ENCODE data around the gene CROCC.
"Not testable (repeated sequence)": the region's sequence is repeated elsewhere in the genome, so short reads cannot be mapped to it uniquely, and the experiment has no call there.

Gene CROCC

DNA sequence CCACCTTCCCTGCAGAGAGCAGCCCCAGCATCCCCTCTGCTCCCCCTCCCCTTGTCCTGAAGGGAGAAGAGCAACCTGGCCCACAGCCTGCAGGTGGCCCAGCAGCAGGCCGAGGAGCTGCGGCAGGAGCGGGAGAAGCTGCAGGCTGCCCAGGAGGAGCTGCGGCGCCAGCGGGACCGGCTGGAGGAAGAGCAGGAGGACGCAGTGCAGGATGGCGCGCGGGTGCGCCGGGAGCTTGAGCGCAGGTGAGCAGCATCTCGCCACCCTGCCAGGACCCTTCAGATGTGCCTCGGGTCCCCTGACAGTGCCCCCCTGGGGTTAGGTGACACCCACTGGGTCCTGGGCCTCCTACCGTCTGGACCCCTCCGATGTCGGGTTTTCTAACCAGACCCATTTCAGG is 22.3 kb downstream of the CROCC start:
- Histone ChIP-seq H3K4me1 (ENCODE audit: control insufficient read depth, insufficient read depth, low read length) (no peaks in the 10 kb centered on the region), H3K27ac (ENCODE audit: low read depth, low read length) (no peak overlapping the region), H3K9ac (ENCODE audit: low read length) (no peak overlapping the region), H3K27me3 (ENCODE audit: control insufficient read depth, insufficient read depth, low read length) (no peaks in the 10 kb centered on the region), H3K4me3 (ENCODE audit: low read length) (no peak overlapping the region), H3K36me3 (ENCODE audit: control insufficient read depth, insufficient read depth, low read length) (peaks cover 2% of the 10 kb centered on the region)

DNA sequence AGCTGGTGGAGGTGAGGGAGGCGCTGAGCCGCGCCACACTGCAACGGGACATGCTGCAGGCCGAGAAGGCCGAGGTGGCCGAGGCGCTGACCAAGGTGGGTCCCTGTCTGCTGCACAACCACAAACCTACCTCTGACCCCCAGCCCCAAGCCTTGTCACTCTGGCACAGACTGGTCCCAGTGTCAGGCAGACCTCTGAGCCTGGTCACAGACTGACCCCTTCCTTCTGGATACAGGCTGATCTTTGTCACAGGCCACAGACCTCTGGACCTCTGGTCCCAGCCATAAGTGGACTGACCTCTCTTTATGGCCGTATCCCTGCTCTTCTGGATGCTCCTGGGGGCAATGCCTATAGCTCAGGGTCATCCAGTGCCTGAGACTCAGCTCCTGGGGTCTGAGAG is 23.8 kb downstream of the CROCC start:
- not testable (repeated sequence) for H3K4me3 ChIP-seq (ENCODE audit: low read length); H3K36me3 ChIP-seq (ENCODE audit: control insufficient read depth, insufficient read depth, low read length)

GRCh38 chr1:16946185-16946584 is 24.5 kb downstream of the CROCC start:
- not testable (repeated sequence) for H3K4me1 ChIP-seq (ENCODE audit: control insufficient read depth, insufficient read depth, low read length); H3K27ac ChIP-seq (ENCODE audit: low read depth, low read length); H3K36me3 ChIP-seq (ENCODE audit: control insufficient read depth, insufficient read depth, low read length); H3K9ac ChIP-seq (ENCODE audit: low read length); H3K4me3 ChIP-seq (ENCODE audit: low read length); H3K27me3 ChIP-seq (ENCODE audit: control insufficient read depth, insufficient read depth, low read length)

More for the DNA sequence above, 23.8 kb downstream of the CROCC start:
- H3K9ac ChIP-seq (ENCODE audit: low read length); H3K27me3 ChIP-seq (ENCODE audit: control insufficient read depth, insufficient read depth, low read length); H3K27ac ChIP-seq (ENCODE audit: low read depth, low read length); H3K4me1 ChIP-seq (ENCODE audit: control insufficient read depth, insufficient read depth, low read length): not testable (repeated sequence)

DNA sequence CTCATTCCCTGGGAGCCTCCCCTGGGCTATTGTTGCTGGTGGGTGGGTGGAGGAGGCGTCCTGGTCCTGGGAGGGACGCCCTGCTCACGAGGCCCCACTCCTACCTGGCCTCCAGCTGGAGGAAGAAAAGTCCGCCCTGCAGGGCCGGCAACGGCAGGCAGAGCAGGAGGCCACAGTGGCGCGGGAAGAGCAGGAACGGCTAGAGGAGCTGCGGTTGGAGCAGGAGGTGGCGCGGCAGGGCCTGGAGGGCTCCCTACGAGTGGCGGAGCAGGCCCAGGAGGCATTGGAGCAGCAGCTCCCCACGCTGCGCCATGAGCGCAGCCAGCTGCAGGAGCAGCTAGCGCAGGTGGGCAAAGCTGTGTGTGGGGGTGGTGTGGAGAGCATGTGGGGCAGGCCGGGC is 24.9 kb downstream of the CROCC start:
- Histone ChIP-seq H3K9ac (ENCODE audit: low read length) (no peak overlapping the region), H3K27ac (ENCODE audit: low read depth, low read length) (no peak overlapping the region), H3K27me3 (ENCODE audit: control insufficient read depth, insufficient read depth, low read length) (no peaks in the 10 kb centered on the region), H3K4me1 (ENCODE audit: control insufficient read depth, insufficient read depth, low read length) (no peaks in the 10 kb centered on the region), H3K36me3 (ENCODE audit: control insufficient read depth, insufficient read depth, low read length) (peaks cover 2% of the 10 kb centered on the region), H3K4me3 (ENCODE audit: low read length) (no peak overlapping the region)

DNA sequence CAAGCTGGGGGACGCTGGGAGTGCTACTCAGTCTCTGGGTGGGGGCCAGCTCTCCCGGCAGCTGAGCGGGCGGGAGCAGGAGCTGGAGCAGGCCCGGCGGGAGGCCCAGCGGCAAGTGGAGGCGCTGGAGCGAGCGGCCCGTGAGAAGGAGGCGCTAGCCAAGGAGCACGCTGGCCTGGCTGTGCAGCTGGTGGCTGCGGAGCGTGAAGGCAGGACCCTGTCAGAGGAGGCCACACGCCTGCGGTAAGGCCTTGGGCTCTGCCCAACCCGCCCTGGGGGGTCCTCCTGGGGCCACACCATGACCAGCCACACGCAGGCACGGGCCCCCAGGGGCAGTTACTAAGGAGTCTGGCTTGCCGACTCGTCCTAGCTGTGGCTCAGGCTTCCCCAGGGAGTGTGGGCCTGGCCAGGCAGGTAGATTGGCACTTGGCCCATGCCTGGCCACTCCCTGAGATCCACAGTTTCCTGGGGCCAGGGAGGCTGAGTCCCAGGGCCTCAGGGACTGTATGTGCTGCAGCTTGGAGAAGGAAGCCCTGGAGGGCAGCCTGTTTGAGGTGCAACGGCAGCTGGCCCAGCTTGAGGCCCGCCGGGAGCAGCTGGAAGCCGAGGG is 26.7 kb downstream of the CROCC start:
- H3K36me3 ChIP-seq (ENCODE audit: control insufficient read depth, insufficient read depth, low read length); H3K9ac ChIP-seq (ENCODE audit: low read length): not testable (repeated sequence)

DNA sequence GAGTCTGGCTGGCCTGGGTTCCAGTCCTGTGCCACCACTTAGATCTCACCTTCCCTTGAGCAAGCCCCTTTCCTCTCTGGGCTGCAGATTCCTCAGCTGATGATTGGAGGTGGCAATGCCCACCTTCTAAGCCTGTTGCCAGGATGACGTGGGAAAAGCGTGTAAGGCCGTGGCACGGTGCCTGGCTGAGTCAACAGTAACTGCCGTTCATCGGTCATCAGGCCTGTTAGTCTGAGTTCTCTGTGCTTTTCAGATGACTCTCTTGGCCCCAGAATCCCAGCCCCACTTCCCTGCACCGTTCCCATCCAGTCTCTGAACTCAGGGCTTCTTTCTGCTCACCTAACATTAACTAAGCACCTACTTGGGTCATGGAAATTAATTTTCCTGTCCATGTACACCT is 27.3 kb downstream of the CROCC start:
- H3K27me3 ChIP-seq (ENCODE audit: control insufficient read depth, insufficient read depth, low read length); H3K4me1 ChIP-seq (ENCODE audit: control insufficient read depth, insufficient read depth, low read length); H3K9ac ChIP-seq (ENCODE audit: low read length); H3K4me3 ChIP-seq (ENCODE audit: low read length); H3K36me3 ChIP-seq (ENCODE audit: control insufficient read depth, insufficient read depth, low read length); H3K27ac ChIP-seq (ENCODE audit: low read depth, low read length): not testable (repeated sequence)

More for the DNA sequence above, 26.7 kb downstream of the CROCC start:
- not testable (repeated sequence) for H3K4me3 ChIP-seq (ENCODE audit: low read length); H3K27ac ChIP-seq (ENCODE audit: low read depth, low read length); H3K27me3 ChIP-seq (ENCODE audit: control insufficient read depth, insufficient read depth, low read length); H3K4me1 ChIP-seq (ENCODE audit: control insufficient read depth, insufficient read depth, low read length)

GRCh38 chr1:16952376-16952775 is 30.6 kb downstream of the CROCC start:
- not testable (repeated sequence) for H3K4me1 ChIP-seq (ENCODE audit: control insufficient read depth, insufficient read depth, low read length); H3K27ac ChIP-seq (ENCODE audit: low read depth, low read length); H3K4me3 ChIP-seq (ENCODE audit: low read length); H3K27me3 ChIP-seq (ENCODE audit: control insufficient read depth, insufficient read depth, low read length); H3K9ac ChIP-seq (ENCODE audit: low read length); H3K36me3 ChIP-seq (ENCODE audit: control insufficient read depth, insufficient read depth, low read length)

DNA sequence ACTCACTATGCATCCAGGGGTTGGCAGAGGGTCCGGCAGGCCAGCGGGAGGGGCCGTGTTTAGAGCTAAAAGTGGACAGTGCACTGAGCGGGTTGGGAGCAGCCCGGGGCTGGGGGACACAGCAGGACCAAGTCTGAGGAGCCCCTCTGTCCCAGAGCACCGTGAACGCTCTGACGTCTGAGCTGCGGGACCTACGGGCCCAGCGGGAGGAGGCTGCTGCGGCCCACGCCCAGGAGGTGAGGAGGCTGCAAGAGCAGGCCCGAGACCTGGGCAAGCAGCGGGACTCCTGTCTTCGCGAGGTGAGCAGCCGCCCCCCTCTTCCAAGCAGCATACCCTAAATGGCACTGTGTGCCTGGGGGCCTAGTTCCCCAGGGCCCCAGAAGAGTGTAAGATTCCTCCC is 32.8 kb downstream of the CROCC start:
- Histone ChIP-seq H3K9ac (ENCODE audit: low read length) (no peak overlapping the region), H3K4me1 (ENCODE audit: control insufficient read depth, insufficient read depth, low read length) (no peaks in the 10 kb centered on the region), H3K4me3 (ENCODE audit: low read length) (no peak overlapping the region), H3K36me3 (ENCODE audit: control insufficient read depth, insufficient read depth, low read length) (no peaks in the 10 kb centered on the region), H3K27me3 (ENCODE audit: control insufficient read depth, insufficient read depth, low read length) (no peaks in the 10 kb centered on the region), H3K27ac (ENCODE audit: low read depth, low read length) (no peak overlapping the region)

DNA sequence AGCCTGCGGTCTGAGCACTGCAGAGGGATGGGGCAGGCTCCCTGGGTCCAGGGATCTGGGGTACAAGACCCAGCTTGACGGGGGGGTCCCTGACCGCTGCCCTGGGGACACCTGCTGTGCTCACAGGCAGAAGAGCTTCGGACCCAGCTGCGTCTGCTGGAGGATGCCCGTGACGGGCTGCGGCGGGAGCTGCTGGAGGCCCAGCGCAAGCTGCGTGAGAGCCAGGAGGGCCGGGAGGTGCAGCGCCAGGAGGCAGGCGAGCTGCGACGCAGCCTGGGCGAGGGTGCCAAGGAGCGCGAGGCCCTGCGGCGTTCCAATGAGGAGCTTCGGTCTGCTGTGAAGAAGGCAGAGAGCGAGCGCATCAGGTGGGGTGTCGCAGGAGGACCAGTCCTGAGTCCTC is 33.5 kb downstream of the CROCC start:
- no peak overlapping the region for H3K9ac ChIP-seq (ENCODE audit: low read length)
- H3K4me1 ChIP-seq (ENCODE audit: control insufficient read depth, insufficient read depth, low read length): no peaks in the 10 kb centered on the region
- H3K27me3 ChIP-seq (ENCODE audit: control insufficient read depth, insufficient read depth, low read length): no peaks in the 10 kb centered on the region
- H3K4me3 ChIP-seq (ENCODE audit: low read length): no peak overlapping the region
- no peaks in the 10 kb centered on the region for H3K36me3 ChIP-seq (ENCODE audit: control insufficient read depth, insufficient read depth, low read length)
- H3K27ac ChIP-seq (ENCODE audit: low read depth, low read length): no peak overlapping the region

DNA sequence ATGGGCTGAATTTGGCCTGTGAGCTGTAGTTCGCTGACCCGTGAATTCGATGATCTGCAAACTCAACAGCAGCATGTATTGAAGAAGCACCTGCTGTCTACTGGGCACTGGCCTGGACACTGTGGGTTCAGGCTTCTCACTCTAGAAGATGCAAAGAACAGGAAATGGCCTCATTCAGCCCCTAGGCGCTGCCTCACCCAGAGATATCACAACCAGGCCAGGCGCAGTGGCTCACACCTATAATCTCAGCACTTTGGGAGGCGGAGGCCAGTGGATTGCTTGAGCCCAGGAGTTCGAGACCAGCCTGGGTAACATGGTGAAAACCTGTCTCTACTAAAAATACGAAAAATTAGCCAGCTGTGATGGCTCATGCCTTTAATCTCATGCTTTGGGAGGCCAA is 35.0 kb downstream of the CROCC start:
- no peak overlapping the region for H3K9ac ChIP-seq (ENCODE audit: low read length)
- H3K4me1 ChIP-seq (ENCODE audit: control insufficient read depth, insufficient read depth, low read length): no peaks in the 10 kb centered on the region
- H3K36me3 ChIP-seq (ENCODE audit: control insufficient read depth, insufficient read depth, low read length): no peaks in the 10 kb centered on the region
- H3K27ac ChIP-seq (ENCODE audit: low read depth, low read length): no peak overlapping the region
- no peaks in the 10 kb centered on the region for H3K27me3 ChIP-seq (ENCODE audit: control insufficient read depth, insufficient read depth, low read length)
- H3K4me3 ChIP-seq (ENCODE audit: low read length): no peak overlapping the region

GRCh38 chr1:16957731-16958130 is 36.0 kb downstream of the CROCC start:
- Histone ChIP-seq H3K36me3 (ENCODE audit: control insufficient read depth, insufficient read depth, low read length) (no peaks in the 10 kb centered on the region), H3K27ac (ENCODE audit: low read depth, low read length) (no peak overlapping the region), H3K27me3 (ENCODE audit: control insufficient read depth, insufficient read depth, low read length) (no peaks in the 10 kb centered on the region), H3K9ac (ENCODE audit: low read length) (no peak overlapping the region), H3K4me1 (ENCODE audit: control insufficient read depth, insufficient read depth, low read length) (no peaks in the 10 kb centered on the region), H3K4me3 (ENCODE audit: low read length) (no peak overlapping the region)

DNA sequence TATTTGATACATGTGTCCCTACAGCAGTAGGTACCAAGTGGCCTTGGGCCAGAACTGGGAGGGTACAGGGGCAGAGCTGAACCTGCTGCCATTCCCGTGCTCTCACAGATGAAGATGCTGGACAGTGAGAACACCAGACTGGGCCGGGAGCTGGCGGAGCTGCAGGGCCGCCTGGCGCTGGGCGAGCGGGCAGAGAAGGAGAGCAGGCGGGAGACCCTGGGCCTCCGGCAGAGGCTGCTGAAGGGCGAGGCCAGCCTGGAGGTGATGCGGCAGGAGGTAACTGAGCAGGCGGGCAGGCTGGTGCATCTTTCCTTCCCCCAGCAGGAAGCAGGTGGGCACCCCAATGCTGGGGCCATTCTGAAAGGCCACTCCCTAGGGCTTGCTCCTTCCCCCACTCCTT is 36.7 kb downstream of the CROCC start:
- Histone ChIP-seq H3K36me3 (ENCODE audit: control insufficient read depth, insufficient read depth, low read length) (no peaks in the 10 kb centered on the region), H3K27me3 (ENCODE audit: control insufficient read depth, insufficient read depth, low read length) (no peaks in the 10 kb centered on the region), H3K4me1 (ENCODE audit: control insufficient read depth, insufficient read depth, low read length) (no peaks in the 10 kb centered on the region), H3K27ac (ENCODE audit: low read depth, low read length) (no peak overlapping the region), H3K4me3 (ENCODE audit: low read length) (no peak overlapping the region), H3K9ac (ENCODE audit: low read length) (no peak overlapping the region)

- H3K27me3 ChIP-seq (ENCODE audit: control insufficient read depth, insufficient read depth, low read length): no peaks in the 10 kb centered on the region
- peak overlapping the region; percentile 51 for H3K4me3 ChIP-seq (ENCODE audit: low read length)
- no peak overlapping the region for H3K27ac ChIP-seq (ENCODE audit: low read depth, low read length)
- H3K4me1 ChIP-seq (ENCODE audit: control insufficient read depth, insufficient read depth, low read length): no peaks in the 10 kb centered on the region
- peaks cover 3% of the 10 kb centered on the region for H3K36me3 ChIP-seq (ENCODE audit: control insufficient read depth, insufficient read depth, low read length)
- no peak overlapping the region for H3K9ac ChIP-seq (ENCODE audit: low read length)
Measured at GRCh38 chr1:16960560-16961296, 39.0 kb downstream of the CROCC start.

Data from rectal smooth muscle tissue (tissue), 1 donor.